H1 (cell line): ENCODE data around the gene RAP1B. TPM values are rescaled to one million over a fixed set of nuclear protein-coding genes. Genes with fewer than 3 reads are reported as not detected.

Experiments
- CHD1 ChIP-seq: IDR thresholded peaks from 2 replicates; pipeline ENCODE4 v1.6.1; 2012; ENCODE audit warnings: low read depth, low read length, improper control_type of control experiment
- JUN ChIP-seq: IDR thresholded peaks from 2 replicates; pipeline ENCODE4 v1.6.1; 2011; ENCODE audit warnings: low read depth, mild to moderate bottlenecking, improper control_type of control experiment, low read length
- RFX5 ChIP-seq: IDR thresholded peaks from 2 replicates; pipeline ENCODE4 v1.6.1; 2011; ENCODE audit warnings: low read depth, low read length, improper control_type of control experiment, borderline replicate concordance
- SP1 ChIP-seq: IDR thresholded peaks from 2 replicates; pipeline ENCODE4 v1.6.1; 2011; ENCODE audit warnings: low read depth, low read length
- YY1 ChIP-seq: IDR thresholded peaks from 2 replicates; pipeline ENCODE4 v1.6.1; 2011; ENCODE audit warnings: low read depth, mild to moderate bottlenecking, low read length
- polyA plus RNA-seq, 7 experiments: library from polyadenylated mRNA; depleted of rRNA in 3 of 7; stranded (reverse) in 5 of 7; unstranded in 2 of 7; fragments of >200 nt in 5 of 7; fragments of 200-250 nt in 2 of 7; gene quantifications; 1 replicate in 5 of 7; 2 replicates in 1 of 7; 4 replicates in 1 of 7; pipeline versions ENCODE4 v1.2.1 to v1.2.3, GENCODE V29; 2011 to 2013; ENCODE audit warnings: missing spikeins in 2 of 7, mixed read lengths in 2 of 7
- total RNA-seq: library from RNA; stranded (reverse); fragmentation: NEBNext Ultra II Directional; extraction: Animal tissue kit (Norgen Biotek cat#: 25700); gene quantifications from 2 replicates; pipeline ENCODE4 v1.2.1, GENCODE V29; 2021

Gene RAP1B
- total and polyA plus RNA-seq, 2 of the 8 experiments (the other 6 are each of a cell fraction or from before 2014, with no cell fraction given), result 61.4 to 112 TPM

DNA sequence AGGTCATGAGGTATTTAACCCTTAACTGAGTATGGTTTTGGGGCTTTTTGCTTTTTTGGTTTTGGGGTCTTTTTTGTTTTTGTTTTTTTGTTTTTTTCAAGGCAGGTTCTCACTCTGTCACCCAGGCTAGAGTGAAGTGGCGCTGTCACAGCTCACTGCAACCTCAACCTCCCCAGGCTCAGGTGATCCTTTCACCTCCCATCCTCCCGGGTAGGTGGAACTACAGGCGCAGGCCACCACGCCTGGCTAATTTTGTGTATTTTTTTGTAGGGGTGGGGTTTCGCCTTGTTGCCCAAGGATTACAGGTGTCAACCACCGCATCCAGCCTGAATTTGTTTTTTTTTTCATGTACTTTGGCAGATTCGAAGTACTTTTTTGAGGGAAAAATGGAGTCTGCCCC lies 19.9 kb downstream of the RAP1B start (continued):
- TF ChIP-seq CHD1, result no peak
- no peak for TF ChIP-seq JUN
- TF ChIP-seq YY1, result no peak
- no peak for TF ChIP-seq RFX5
- no peak for TF ChIP-seq SP1
- TF ChIP-seq, all 59 proteins: peak for 0
